ENCODE measurements around the gene BLM. TPM values are rescaled to one million over a fixed set of nuclear protein-coding genes. Genes with fewer than 3 reads are reported as not detected.

Gene BLM
- total and polyA plus RNA-seq, 10 of the 15 experiments (the other 5 are each of a cell fraction or from before 2014, with no cell fraction given), result 23.0 to 68.4 (median 43.9) TPM

GRCh38 chr15:90730290-90730689 is 13.1 kb downstream of the BLM start:
- intact Hi-C loops (cut with micrococcal nuclease; ENCODE audit: unreplicated experiment), result no loop called here
- TF ChIP-seq ZSCAN29 (IDR thresholded peaks at IDR 0.05) (no peak), ATF3 (IDR thresholded peaks at IDR 0.05; ENCODE audit: borderline replicate concordance, extremely low read depth, low read depth, low read length) (no peak), TCF12 (IDR thresholded peaks at IDR 0.05; ENCODE audit: low read depth, low read length) (no peak), CUX1 (IDR thresholded peaks at IDR 0.05; ENCODE audit: insufficient replicate concordance, low read depth, low read length) (no peak), EGR1 (IDR thresholded peaks at IDR 0.05; ENCODE audit: borderline replicate concordance in 1 of 2, low read depth in 2 of 2, low read length in 2 of 2) (no peak), NR2F1 (conservative IDR thresholded peaks at IDR 0.05) (no peak), SMAD1 (IDR thresholded peaks at IDR 0.05; ENCODE audit: low read depth, partially characterized antibody) (no peak), KAT2A (conservative IDR thresholded peaks at IDR 0.05; ENCODE audit: control insufficient read depth, low read depth, low read length) (no peak), CBX3 (IDR thresholded peaks at IDR 0.05; ENCODE audit: borderline replicate concordance, low read depth) (no peak), BRCA1 (IDR thresholded peaks at IDR 0.05; ENCODE audit: low read depth, low read length) (no peak), RFX5 (IDR thresholded peaks at IDR 0.05; ENCODE audit: low read depth, low read length) (no peak), ZNF217 (IDR thresholded peaks at IDR 0.05) (no peak), TAF1 (IDR thresholded peaks at IDR 0.05; ENCODE audit: borderline replicate concordance, low read depth, low read length) (no peak), SIN3A (IDR thresholded peaks at IDR 0.05; ENCODE audit: low read depth, low read length) (no peak), SMARCA5 (IDR thresholded peaks at IDR 0.05) (no peak)
- TF ChIP-seq, protein P1, sequence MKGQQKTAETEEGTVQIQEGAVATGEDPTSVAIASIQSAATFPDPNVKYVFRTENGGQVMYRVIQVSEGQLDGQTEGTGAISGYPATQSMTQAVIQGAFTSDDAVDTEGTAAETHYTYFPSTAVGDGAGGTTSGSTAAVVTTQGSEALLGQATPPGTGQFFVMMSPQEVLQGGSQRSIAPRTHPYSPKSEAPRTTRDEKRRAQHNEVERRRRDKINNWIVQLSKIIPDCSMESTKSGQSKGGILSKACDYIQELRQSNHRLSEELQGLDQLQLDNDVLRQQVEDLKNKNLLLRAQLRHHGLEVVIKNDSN (IDR thresholded peaks at IDR 0.05; ENCODE audit: borderline replicate concordance, extremely low read length, insufficient read depth, low read depth, low read length), result no peak

More at GRCh38 chr15:90730290-90730689, 13.1 kb downstream of the BLM start:
- in situ Hi-C loops (cut with MboI), result no loop called here
- ChIA-PET CTCF (no interaction called here), RAD21 (ENCODE audit: unreplicated experiment) (interaction anchor here (1.0 kb wide), 1 partner anchor 13 kb away, joined by 4 read pairs; the partner anchor contains the start of gene BLM), POLR2A (no interaction called here), SMC1A (ENCODE audit: uncharacterized antibody, unreplicated experiment) (interaction anchor here (1.2 to 1.7 kb wide), 2 partner anchors 10 to 16 kb away, joined by 3 to 6 read pairs; no protein-coding TSS in a partner anchor)
- Histone ChIP-seq H3K27me3 (replicated peaks in 1 of 2; ENCODE audit: control insufficient read depth in 2 of 2, insufficient read depth in 2 of 2, low read length in 1 of 2) (no peaks in the 10 kb centered on the region), H3K27ac (ENCODE audit: control insufficient read depth, insufficient read depth) (no peak overlapping the region), H3K36me3 (ENCODE audit: control insufficient read depth in 2 of 2, insufficient read depth in 2 of 2, low read length in 1 of 2) (peaks cover 0 to 3% of the 10 kb centered on the region in 2 experiments; a peak in 3 of 4 replicates), H3K79me2 (ENCODE audit: control insufficient read depth, insufficient read depth, low read length) (peaks cover 36% of the 10 kb centered on the region), H3K9me3 (replicated peaks; ENCODE audit: control insufficient read depth, insufficient read depth, low read length) (no peaks in the 10 kb centered on the region; the same call in 1 of the 3 replicates), H3K4me2 (ENCODE audit: control insufficient read depth, insufficient read depth) (no peak overlapping the region), H2AFZ (ENCODE audit: control insufficient read depth, low read depth, low read length) (no peak overlapping the region), H3K9ac (ENCODE audit: control insufficient read depth, insufficient read depth, low read length) (no peak overlapping the region), H3K4me3 (no peak overlapping the region), H4K20me1 (ENCODE audit: control insufficient read depth, insufficient read depth) (no peaks in the 10 kb centered on the region), H3K4me1 (ENCODE audit: control insufficient read depth, insufficient read depth, low read length) (no peaks in the 10 kb centered on the region)
- FAIRE-seq, result peak; percentile 56
- no peak for ATAC-seq
- no TSS peak for BruUV-seq (replicated peaks)
- no peak for DNase-seq (ENCODE audit: low read depth, low spot score)
- 100% methylated on average over 6 of the region's 6 CpGs for WGBS (ENCODE audit: insufficient coverage, insufficient replicate concordance, low lambda C conversion rate, missing lambda C conversion rate)

Data from GM12878 (cell line).